Osteocyte (in vitro differentiated cells): Measurements from ENCODE around the gene CACNB3. TPM values are rescaled to one million over a fixed set of nuclear protein-coding genes. Genes with fewer than 3 reads are reported as not detected.

Experiments used
- DNase-seq: peaks from one replicate; pipeline ENCODE4 v3.0.0; 2021; ENCODE audit warnings: mixed read lengths; ENCODE audit not compliant: unreplicated experiment; ENCODE audit errors: extremely low spot score
- H3K27ac Mint-ChIP-seq: one replicate; pipeline ENCODE4 v1.8.0; 2021; ENCODE audit warnings: mild to moderate bottlenecking, mixed read lengths; ENCODE audit not compliant: unreplicated experiment
- H3K27me3 Mint-ChIP-seq: one replicate; pipeline ENCODE4 v1.8.0; 2021; ENCODE audit warnings: mixed read lengths; ENCODE audit not compliant: unreplicated experiment
- H3K36me3 Mint-ChIP-seq: one replicate; pipeline ENCODE4 v1.8.0; 2021; ENCODE audit warnings: mixed read lengths; ENCODE audit not compliant: unreplicated experiment
- H3K4me1 Mint-ChIP-seq: one replicate; pipeline ENCODE4 v1.8.0; 2021; ENCODE audit warnings: mixed read lengths; ENCODE audit not compliant: unreplicated experiment
- H3K4me3 Mint-ChIP-seq: one replicate; pipeline ENCODE4 v1.8.0; 2021; ENCODE audit warnings: mild to moderate bottlenecking, moderate library complexity, mixed read lengths; ENCODE audit not compliant: unreplicated experiment
- H3K9me3 Mint-ChIP-seq: one replicate; pipeline ENCODE4 v1.8.0; 2021; ENCODE audit warnings: mixed read lengths; ENCODE audit not compliant: unreplicated experiment
- CTCF ChIP-seq: fragments of 200-600 bp; sonication (generic); IDR thresholded peaks from 2 replicates; pipeline ENCODE4 v1.5.0; 2021; ENCODE audit warnings: antibody characterized with exemption, mild to moderate bottlenecking, moderate library complexity
- total RNA-seq: library from RNA; stranded (reverse); gene quantifications from 2 replicates; pipeline ENCODE4 v1.2.1, GENCODE V29; 2021

CACNB3 gene
- total RNA-seq, 1 donor from 2014 or later = 83.3 TPM

GRCh38 chr12:48786591-48787544 lies 31.4 kb upstream of the CACNB3 start:
- DNase-seq = no peak
- TF ChIP-seq CTCF = no peak
- Mint-ChIP-seq H3K4me1 (peaks cover 47% of the 10 kb centered on the region), H3K27ac (peak overlapping the region; percentile 82), H3K27me3 (no peaks in the 10 kb centered on the region), H3K9me3 (no peaks in the 10 kb centered on the region), H3K4me3 (peak overlapping the region; percentile 93), H3K36me3 (peaks cover 2% of the 10 kb centered on the region)

GRCh38 chr12:48787791-48788523 lies 30.3 kb upstream of the CACNB3 start:
- H3K27ac Mint-ChIP-seq = peak overlapping the region; percentile 82
- H3K4me3 Mint-ChIP-seq = peak overlapping the region; percentile 93
- no peaks in the 10 kb centered on the region for H3K27me3 Mint-ChIP-seq
- H3K4me1 Mint-ChIP-seq = peaks cover 40% of the 10 kb centered on the region
- no peak for TF ChIP-seq CTCF
- no peaks in the 10 kb centered on the region for H3K9me3 Mint-ChIP-seq
- DNase-seq = no peak
- peaks cover 2% of the 10 kb centered on the region for H3K36me3 Mint-ChIP-seq

DNA sequence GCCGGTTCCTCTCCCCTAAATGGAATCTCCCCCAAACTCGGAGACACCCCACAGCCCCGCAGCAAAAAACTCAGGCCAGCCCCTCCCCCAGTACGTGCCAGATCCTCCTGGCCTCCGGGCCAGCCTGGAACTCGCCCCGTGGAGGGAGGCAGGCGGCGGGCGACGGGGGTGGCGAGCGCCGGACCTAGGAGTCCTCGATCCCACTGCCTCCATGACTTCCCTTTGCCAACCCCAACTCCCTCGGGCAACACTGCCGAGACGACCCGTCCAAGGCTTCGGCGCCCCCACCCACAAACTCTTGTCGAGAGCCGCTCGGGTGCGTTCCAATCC lies 29.8 kb upstream of the CACNB3 start:
- Mint-ChIP-seq H3K4me1 (peaks cover 37% of the 10 kb centered on the region), H3K36me3 (peaks cover 2% of the 10 kb centered on the region), H3K27ac (peak overlapping the region; percentile 82), H3K4me3 (peak overlapping the region; percentile 93), H3K27me3 (no peaks in the 10 kb centered on the region), H3K9me3 (no peaks in the 10 kb centered on the region)
- DNase-seq = no peak
- TF ChIP-seq CTCF = no peak

GRCh38 chr12:48788854-48789775 lies 29.2 kb upstream of the CACNB3 start, which contains the start of gene ADCY6:
ADCY6 (minus strand) TSS chr12:48789089; CDS start chr12:48783434, 5,655 bp downstream.
- Mint-ChIP-seq H3K9me3 (no peaks in the 10 kb centered on the region), H3K4me3 (peak within 1 kb of the TSS; percentile 93), H3K4me1 (peaks cover 37% of the 10 kb centered on the region), H3K27me3 (no peaks in the 10 kb centered on the region), H3K27ac (peak within 1 kb of the TSS; percentile 82), H3K36me3 (peaks cover 2% of the 10 kb centered on the region)
- no peak for TF ChIP-seq CTCF
- DNase-seq = peak; percentile 91
